IPS-NIHi7 (cell line): ENCODE results near the gene GFI1B.
"Not testable (repeated sequence)": the region's sequence is repeated elsewhere in the genome, so short reads cannot be mapped to it uniquely, and the experiment has no call there.

ENCODE experiments used
- DNase-seq: peaks from one replicate; pipeline ENCODE4 v3.0.0; 2012; ENCODE audit warnings: mixed read lengths; ENCODE audit errors: extremely low spot score

GFI1B gene

DNA sequence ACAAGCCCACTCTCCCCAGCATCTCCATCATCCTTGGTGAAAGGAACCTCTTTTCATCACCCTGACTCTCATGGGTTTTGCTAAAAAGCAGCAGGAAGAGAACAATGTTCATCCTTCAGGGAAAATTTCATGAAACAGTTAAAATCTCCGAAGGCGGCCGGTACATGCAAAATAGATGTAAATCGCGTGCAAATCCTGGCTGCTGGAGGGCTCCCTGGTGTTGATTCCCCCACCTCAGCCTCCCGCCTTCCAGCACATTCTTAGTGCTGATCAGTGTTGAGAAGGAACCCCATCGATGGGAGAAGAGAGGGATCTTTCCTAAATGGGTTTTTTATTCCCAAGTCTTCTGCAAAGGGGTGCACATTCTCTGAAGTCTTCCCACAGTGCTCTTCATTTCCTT is 8.7 kb upstream of the GFI1B start:
- no peak for DNase-seq

DNA sequence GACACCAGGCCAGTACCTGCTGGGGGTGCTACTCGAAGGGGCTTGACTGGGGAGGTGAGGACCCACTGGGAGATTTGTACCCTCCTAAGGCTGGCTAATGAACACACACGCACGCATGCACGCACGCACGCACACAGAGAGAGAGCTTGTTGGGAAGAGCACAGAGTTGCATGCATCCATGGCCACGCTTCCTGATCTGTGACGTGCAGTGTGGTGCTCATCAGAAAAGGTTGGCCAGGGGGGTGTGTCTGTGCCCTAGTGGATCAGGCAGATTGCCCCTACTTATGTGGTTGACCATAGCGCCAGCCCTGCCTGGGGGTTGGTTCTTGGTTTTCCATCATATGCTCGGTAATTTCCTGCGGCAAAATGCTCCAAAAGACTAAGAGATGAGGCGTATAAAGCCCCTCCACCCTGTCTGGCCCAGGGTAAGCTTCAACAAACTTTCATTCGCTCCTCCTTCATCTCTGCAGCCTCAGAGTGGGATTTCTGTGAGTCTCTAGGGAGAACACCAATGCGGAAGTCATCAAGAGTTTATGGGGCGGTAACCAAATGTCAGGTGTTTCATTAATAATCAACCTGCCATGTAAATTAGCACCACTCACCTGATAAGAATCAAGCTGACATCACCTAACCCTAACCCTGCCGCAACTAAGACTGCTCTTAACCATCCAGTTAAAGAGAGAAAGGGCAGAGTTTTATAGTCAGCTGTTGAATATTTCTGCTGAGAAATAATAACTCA is 8.0 kb upstream of the GFI1B start:
- DNase-seq: no peak

DNA sequence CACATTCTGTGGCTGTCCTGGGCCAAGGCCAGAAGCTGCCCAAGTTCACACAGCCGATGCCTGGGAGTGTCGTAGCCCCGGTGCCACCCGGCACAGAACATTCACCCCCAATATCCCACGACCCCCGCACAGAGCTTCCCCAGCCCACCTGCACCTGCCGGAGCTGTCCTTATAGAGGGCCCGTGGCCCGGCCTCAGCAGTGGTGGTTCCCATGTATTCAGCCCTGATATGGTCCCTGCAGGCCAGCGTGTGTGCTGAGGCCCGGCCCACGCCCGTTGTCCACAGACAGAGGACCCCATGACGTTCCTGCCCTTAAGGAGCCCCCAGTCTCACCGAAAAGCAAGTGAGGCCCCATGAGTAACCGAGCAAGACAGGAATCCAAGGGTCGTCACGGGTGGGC is 5.3 kb upstream of the GFI1B start:
- no peak for DNase-seq

DNA sequence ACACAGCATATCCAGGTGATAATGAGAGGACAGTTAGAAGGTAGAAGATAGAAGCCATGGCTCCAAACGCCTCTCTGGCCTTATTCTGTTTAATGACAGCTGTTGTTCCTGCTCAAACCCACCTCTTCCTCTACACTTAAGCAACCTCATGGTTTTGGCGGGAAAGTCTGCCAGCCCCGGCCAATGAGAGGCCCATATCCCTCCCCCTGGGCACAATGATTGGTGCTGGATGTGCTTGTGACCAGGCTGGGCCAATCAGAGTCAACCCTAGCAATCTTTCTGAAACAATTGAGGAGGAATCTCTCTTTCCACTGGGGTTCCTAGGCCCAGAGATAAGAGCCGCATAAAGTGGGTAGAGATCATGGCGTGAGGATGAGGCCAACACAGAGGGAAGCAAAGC is 4.8 kb upstream of the GFI1B start:
- DNase-seq: no peak

DNA sequence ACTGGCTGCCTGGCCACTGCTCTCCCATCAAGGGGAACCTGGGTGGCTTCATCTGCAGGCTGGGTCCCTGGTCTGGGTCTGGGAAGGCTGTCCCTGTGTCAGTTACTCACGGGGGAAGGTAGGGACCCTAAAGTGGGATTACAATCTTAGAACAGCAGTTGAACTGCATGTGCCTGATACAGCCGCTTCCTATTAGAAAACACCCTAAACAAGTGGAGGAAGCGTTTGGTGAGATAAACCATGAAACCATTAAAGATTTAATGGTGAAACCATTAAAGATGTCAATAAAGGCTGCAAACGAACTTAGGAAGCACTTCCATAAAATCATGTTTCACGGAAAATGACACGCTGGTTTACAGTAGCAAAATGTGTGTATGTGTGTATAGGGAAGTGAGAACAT is 2.5 kb upstream of the GFI1B start:
- no peak for DNase-seq

DNA sequence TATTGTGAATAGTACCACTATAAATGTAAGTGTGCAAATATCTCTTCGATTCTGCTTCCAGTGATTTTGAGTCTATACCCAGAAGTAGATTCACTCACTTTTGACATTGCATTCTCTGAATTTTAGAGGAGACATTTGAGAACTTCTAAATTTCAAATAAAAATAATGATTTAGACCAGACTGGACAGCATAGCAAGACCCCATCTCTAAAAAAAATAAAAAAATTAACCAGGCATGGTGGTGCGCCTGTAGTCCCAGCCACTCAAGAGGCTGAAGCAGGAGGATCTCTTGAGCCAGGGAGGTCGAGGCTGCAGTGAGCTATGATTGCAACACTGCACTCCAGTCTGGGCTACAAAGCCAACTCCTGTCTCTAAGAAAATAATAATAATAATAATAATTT is 1.9 kb upstream of the GFI1B start:
- DNase-seq: no peak

DNA sequence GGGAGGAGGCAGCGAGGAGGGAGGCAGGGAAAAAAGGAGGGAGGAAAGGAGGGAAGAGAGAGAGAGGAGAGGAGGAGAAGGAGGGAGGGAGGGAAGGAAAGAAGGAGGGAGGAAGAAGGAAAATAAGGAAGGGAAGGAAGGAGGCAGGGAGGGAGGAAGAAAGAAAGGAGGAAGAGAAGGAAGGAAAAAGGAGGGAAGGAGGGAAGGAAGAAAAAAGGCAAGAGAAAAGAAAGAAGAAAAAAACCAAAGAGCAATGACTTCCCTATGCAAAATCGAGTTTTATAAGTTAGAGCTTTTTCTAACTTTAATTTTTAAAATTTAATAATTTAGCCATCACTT is 413 bp upstream of the GFI1B start:
- no peak for DNase-seq

DNA sequence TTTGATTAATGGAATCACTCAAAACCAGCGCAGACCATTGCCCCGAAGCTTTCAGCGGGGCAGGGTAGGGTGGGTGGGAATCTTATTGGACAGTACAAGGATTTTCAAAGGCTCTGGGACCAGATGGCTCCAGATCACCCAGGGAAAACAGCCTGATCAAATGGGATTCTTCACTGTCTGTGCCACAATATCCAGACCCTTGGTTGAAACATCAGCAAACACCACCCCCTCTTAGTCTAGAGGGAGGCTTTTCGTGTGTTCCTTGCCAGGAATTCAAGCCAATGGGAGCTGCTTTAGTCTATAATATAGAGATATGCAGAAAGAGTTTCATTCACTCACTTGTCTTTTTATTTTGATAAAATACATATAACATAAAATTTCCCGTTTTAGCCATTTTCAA is 1.7 kb downstream of the GFI1B start:
- DNase-seq: no peak

DNA sequence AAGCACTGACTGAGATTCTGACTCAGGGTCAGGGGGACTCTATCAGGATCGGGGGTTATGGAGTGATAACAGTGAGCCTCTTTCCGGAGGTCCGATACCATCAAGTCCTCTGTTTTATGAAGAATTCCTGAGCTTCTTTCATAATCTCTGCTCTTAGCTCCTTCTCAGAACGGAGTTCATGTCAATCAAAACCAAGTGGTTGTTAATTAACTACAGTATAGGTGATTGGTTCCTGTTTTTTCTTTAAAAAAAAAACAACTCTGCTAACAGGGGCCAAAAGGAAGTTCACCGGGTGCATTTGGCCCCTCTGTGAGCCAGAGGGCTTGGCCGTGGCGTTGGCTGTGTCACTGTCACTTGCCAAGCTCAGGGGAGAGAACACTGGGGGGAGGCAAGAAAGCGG is 4.0 kb downstream of the GFI1B start:
- DNase-seq: no peak

DNA sequence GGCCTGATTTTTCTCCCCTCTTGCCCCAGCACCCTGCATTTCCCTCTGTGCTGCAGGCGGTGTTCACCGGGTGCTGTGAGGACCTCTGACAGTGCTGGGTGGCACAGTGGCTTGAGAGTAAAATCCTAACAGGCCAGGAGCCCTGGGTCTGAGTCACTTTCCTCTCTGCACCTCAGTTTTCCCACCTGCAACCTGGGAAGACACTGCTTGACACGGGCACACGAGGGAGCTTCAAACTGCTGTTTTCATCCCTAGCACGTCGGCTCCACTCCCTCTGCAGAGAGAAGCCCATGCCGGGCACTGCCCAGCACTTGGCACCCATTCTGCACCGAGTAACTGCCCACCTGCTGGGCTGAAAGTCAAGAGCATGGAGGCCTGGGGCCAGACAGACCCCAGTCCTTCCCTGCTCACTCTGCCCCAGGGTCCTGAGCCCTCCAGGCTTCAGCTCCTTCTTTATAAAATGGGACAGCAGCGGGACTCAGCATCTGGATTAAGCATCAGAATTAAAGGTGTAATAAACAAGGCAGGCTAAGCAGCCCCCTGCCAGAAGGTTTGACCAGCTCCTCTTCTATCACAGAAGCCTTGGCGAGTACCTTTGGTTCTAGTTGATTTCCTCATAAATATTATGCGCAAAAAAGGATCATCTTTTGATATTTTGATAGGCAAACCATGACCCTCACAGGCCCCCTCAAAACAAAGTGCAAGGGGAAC is 5.2 kb downstream of the GFI1B start:
- no peak for DNase-seq

DNA sequence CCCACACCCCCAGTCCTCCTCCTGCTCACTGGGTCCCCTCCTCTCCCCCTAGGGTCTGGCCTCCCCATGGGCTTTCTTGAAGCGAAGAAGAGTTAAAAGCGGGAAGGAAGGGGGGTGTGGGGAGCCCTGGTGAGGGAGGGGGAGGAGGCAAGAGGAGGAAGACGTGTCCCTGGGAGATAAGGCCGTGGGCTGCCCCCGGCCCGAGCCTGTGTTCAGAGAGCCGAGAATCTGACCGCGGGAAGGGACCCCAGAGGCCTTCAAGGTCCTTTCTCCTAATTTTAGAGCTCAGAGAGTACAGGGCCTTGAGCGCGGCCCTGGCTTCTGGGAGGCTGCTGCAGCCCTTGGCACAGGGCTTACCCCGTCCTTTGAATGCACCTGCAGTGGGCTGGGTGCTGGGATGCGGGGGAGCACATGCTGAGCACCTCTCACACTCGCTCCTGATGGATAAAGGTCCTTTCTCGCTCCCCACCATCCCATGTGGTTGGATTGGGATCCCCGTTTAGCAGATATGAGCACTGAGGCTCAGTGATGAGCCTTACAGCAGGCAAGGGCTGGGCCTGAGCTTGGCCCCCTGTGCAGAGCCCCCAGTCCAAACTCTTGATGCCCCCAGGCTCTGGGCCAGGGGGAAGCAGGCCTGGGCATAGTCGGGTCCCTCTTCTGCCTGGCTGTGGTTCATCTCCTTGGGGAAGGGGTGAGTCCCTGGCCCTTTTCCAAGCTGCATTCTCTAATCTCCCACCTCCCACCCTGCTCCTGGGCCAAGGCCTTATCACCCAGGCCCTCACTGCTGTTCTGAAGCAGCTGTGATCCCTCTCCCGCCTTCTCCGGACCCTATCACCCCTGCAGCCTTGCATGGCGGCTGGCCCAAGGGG is 5.9 kb downstream of the GFI1B start:
- no peak for DNase-seq

DNA sequence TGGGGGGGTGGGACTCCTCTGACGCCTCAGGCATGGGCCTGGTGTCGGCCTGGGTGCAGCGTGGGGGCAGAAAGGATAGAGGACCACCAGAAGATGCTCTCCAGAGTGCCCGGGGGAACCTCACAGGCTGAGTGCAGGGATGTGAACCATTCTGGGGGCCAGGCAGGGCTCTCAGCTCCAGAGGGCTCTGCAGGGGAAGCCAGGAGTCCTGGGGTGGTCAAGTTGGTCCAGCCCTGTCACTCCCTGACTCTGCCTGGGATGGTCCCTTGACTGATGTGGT is 6.5 kb downstream of the GFI1B start:
- no peak for DNase-seq

DNA sequence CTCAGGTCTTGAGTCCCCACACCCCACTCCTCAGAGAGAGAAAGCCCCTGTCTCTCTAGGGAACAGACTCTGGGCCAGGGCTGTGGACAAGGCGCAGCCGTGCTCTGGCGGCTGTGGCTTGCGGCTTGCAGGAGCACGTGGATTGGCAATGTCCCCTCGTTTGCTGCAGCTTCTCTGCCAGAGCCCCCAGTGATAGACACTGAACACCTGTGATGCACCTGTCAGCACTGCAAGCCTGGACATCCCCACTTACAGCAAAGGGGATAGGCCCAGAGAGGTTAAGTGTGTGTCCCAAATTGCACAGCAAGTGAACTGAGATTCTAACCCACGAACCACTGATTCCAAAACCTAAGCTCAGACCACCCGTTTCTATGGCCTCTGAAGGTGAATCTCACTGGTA is 7.0 kb downstream of the GFI1B start:
- DNase-seq: no peak

DNA sequence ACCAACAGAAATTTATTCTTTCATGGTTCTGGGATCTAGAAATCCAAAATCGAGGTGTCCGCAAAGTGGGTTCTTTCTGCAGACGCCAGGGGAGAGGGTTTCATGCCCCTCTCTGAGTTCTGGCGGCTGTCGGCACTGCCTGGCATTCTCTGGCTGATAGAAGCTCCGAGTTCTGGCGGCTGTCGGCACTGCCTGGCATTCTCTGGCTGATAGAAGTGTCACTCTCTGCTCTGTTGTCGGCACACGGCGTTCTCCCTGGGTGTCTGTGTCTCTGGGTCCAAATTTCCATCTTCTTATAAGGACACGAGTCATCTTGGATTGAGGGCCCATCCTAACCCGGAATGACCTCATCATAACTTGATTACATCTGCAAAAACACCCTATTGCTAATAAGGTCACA is 7.6 kb downstream of the GFI1B start:
- DNase-seq: no peak

DNA sequence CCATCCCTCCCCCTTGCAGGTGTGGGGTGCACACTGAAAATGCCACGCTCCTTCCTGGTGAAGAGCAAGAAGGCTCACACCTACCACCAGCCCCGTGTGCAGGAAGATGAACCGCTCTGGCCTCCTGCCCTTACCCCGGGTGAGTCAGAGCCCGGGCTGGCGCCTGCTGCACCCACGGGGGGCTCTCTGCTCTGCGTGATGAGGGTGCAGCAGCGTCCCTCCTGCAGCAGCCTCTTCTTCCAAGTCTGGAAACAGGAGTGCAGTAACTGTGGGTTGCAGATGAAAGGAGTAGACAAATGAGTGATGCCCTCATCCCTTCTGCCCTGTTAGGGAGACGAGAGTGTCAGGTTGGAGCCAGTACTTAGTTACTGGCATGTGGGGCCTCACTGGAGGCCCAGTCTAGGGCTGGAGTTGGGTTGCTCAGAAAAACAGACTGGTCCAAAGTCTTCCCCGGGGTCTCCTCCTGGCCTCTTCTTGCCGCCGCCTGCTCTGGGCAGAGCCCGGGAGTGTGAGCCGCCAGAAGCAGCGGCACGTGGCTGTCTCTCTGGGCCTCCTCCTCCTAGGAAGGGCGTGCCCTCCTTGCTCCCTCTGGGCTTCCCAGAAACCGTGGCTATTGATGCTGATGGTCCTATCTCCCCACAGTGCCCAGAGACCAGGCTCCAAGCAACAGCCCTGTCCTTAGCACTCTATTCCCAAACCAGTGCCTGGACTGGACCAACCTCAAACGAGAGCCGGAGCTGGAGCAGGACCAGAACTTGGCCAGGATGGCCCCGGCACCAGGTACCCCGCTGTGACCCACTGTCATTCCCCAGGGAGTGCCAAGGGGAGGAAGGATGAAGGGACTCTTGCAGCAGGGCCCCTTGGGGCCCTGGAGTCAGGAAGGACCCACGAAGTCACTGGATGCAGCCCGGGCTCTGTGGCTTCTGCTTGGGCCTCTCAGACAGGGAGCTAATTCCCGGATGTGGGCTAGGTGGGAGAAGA is 8.4 kb downstream of the GFI1B start:
- no peak for DNase-seq

DNA sequence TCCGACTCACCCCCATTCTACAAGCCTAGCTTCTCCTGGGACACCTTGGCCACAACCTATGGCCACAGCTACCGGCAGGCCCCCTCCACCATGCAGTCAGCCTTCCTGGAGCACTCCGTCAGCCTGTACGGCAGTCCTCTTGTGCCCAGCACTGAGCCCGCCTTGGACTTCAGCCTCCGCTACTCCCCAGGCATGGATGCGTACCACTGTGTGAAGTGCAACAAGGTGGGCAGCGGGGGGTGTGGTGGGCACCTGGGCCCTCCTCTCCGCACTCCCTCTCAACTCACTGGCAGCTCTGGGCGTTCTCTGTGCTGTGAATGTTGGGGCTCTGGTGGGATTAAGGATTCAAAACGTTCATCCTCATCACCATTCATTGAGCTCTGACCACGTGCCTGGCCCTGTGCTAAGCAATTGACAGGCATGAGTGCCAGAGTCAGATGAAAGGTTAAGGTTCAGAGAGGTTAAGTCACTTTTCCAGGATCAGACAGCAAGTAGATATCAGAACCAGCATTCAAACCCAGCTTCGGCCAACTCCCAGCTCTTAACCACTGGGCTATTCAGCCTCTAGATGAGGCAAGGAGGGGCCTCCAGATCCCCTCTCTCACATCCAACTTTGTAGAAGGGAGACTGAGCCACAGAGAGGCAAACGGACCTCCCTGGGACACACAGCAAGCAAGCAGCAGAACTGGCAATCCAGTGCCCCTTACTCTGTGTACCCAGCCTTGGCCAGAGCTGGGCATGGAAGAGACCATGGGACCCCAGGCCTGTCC is 9.9 kb downstream of the GFI1B start:
- DNase-seq: no peak

DNA sequence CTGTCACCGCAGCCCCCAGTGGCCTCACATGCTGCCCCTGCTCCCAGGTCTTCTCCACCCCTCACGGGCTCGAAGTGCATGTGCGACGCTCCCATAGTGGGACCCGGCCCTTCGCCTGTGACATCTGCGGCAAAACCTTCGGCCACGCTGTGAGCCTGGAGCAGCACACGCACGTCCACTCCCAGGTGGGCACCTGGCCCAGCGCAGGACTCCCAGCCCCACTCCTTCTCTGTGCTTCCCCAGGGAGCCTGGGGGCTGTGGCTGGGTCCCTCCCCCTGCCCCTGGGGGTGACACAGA is 10.5 kb downstream of the GFI1B start:
- DNase-seq: no peak

DNA sequence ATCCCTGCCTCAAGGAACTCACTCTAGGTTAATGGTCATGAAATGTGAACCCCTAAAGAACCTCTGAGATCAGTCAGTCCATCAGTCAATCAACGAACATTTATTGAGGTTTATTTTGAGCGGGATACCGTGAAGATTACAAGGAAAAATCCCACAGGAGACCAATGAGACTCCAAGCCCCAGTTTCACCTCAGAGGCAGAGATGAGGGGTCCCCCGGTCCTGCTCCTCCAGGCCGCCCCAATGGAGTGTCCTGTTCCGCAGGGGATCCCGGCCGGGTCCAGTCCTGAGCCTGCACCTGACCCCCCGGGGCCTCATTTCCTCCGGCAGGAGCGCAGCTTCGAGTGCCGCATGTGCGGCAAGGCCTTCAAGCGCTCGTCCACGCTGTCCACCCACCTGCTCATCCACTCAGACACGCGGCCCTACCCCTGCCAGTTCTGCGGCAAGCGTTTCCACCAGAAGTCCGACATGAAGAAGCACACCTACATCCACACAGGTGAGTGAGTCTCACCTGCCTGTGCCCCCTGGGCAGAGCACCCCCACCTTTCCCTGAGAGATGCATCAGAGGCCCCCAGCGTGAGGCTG is 11.0 kb downstream of the GFI1B start:
- DNase-seq: no peak

DNA sequence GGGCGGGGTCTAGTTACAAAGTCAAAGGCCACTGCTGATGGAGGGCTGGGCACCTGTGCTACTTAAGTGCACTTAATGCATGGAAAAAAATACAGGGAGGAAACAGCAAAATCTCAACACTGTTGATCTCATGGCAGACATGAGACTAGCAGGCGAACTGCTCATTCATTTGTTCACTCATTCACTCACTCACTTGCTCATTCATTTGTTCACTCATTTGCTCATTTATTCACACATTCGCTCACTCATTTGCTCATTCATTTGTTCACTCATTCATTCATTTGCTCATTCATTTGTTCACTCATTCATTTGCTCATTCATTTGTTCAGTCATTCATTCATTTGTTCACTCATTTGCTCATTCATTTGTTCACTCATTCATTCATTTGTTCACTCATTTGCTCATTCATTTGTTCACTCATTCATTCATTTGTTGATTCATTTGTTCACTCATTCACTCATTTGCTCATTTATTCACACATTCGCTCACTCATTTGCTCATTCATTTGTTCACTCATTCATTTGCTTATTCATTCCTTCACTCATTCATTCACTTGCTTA is 11.6 kb downstream of the GFI1B start:
- DNase-seq: not testable (repeated sequence)

DNA sequence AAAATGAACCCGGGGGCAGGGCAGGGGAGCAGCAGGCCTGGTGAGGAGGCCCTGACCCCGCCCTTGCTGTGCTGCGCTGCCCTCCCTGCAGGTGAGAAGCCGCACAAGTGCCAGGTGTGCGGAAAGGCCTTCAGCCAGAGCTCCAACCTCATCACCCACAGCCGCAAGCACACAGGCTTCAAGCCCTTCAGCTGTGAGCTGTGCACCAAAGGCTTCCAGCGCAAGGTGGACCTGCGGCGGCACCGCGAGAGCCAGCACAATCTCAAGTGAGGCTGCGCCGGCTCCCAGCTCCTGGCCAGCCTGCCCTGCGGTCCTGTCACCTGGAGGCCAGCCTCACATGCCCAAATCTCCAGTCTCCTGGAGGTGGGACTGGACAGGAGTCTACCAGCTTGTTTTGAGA is 12.3 kb downstream of the GFI1B start:
- no peak for DNase-seq
